Right lobe of liver (tissue), 4 donors: Measurements from ENCODE around the gene SPAG16.

Experiments
- POLR2A ChIP-seq: fragments of 450-650 bp; IDR thresholded peaks from one replicate; pipeline ENCODE4 v1.6.1; 2017; ENCODE audit warnings: antibody characterized with exemption, mild to moderate bottlenecking
- TF ChIP-seq, protein P1 (sequence below), 4 donors: fragments of 200-600 bp in 3 of 4; fragments of 450-650 bp in 1 of 4; IDR thresholded peaks; one replicate each; pipeline versions ENCODE4 v1.5.1 to v1.8.0; 2016 to 2022; ENCODE audit warnings: antibody characterized with exemption in 4 of 4, mild to moderate bottlenecking in 2 of 4
- donor health status: DM: no; HTN: no; CAD: no.
- donor health status: DM: no; HTN: no; CAD: no.
- donor health status: DM: no; HTN: yes; CAD: no.

DNA sequence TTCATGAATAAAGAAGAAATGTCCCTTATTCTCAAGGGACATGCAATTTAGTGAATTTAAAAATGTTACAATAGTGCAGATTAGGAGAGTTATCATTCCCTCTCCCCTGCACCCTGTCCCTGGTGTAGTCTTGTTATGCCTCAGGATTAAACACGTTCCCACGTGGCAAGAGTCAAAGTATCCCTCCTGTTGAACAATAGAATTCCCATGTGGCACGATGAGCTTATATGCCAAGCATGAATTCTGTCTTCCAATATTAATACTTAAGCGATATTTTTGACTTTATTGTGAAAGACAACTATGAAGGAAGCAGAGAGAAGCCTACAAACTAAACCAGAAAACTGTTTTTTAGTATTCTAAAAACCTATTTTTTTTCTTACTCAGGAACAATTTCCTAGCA, 36.7 kb upstream of the SPAG16 start:
- TF ChIP-seq, protein P1, sequence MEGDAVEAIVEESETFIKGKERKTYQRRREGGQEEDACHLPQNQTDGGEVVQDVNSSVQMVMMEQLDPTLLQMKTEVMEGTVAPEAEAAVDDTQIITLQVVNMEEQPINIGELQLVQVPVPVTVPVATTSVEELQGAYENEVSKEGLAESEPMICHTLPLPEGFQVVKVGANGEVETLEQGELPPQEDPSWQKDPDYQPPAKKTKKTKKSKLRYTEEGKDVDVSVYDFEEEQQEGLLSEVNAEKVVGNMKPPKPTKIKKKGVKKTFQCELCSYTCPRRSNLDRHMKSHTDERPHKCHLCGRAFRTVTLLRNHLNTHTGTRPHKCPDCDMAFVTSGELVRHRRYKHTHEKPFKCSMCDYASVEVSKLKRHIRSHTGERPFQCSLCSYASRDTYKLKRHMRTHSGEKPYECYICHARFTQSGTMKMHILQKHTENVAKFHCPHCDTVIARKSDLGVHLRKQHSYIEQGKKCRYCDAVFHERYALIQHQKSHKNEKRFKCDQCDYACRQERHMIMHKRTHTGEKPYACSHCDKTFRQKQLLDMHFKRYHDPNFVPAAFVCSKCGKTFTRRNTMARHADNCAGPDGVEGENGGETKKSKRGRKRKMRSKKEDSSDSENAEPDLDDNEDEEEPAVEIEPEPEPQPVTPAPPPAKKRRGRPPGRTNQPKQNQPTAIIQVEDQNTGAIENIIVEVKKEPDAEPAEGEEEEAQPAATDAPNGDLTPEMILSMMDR (IDR thresholded peaks at IDR 0.05) = no peak
- no peak for TF ChIP-seq POLR2A
